Adipocyte (in vitro differentiated cells): Measurements from ENCODE around the gene NDRG4.

Experiments
- DNase-seq: peaks from one replicate; pipeline ENCODE4 v3.0.0-alpha.2; 2015; ENCODE audit warnings: low read depth
- H3K27me3 ChIP-seq: replicated peaks from 2 replicates; pipeline ENCODE4 v1.7.0; 2013; ENCODE audit warnings: mild to moderate bottlenecking, low read length, moderate library complexity; ENCODE audit not compliant: control insufficient read depth, insufficient read depth
- H3K36me3 ChIP-seq: 2 replicates; pipeline ENCODE4 v1.7.0; 2013; ENCODE audit warnings: low read length, mild to moderate bottlenecking, moderate library complexity; ENCODE audit not compliant: control insufficient read depth, insufficient read depth, severe bottlenecking
- H3K4me1 ChIP-seq: 2 replicates; pipeline ENCODE4 v1.7.0; 2013; ENCODE audit warnings: mild to moderate bottlenecking, low read length, moderate library complexity; ENCODE audit not compliant: control insufficient read depth, insufficient read depth
- H3K4me3 ChIP-seq: 2 replicates; pipeline ENCODE4 v1.7.0; 2013; ENCODE audit warnings: mild to moderate bottlenecking, low read length, moderate library complexity
- H3K9ac ChIP-seq: 2 replicates; pipeline ENCODE4 v1.7.0; 2013; ENCODE audit warnings: mild to moderate bottlenecking, low read length, moderate library complexity
- H3K9me3 ChIP-seq: 2 replicates; pipeline ENCODE4 v1.7.0; 2013; ENCODE audit warnings: mild to moderate bottlenecking, low read length, moderate library complexity; ENCODE audit not compliant: control insufficient read depth

NDRG4 gene

GRCh38 chr16:58466396-58466795, 33.5 kb upstream of the NDRG4 start:
- Histone ChIP-seq H3K9ac (no peak overlapping the region), H3K4me1 (no peaks in the 10 kb centered on the region), H3K9me3 (no peaks in the 10 kb centered on the region), H3K4me3 (no peak overlapping the region), H3K27me3 (peaks cover 43% of the 10 kb centered on the region), H3K36me3 (no peaks in the 10 kb centered on the region)
- no peak for DNase-seq

GRCh38 chr16:58467905-58468304, 32.0 kb upstream of the NDRG4 start:
- H3K9ac ChIP-seq, result no peak overlapping the region
- peaks cover 44% of the 10 kb centered on the region for H3K27me3 ChIP-seq
- H3K4me3 ChIP-seq, result no peak overlapping the region
- no peak for DNase-seq
- no peaks in the 10 kb centered on the region for H3K4me1 ChIP-seq
- no peaks in the 10 kb centered on the region for H3K36me3 ChIP-seq
- H3K9me3 ChIP-seq, result no peaks in the 10 kb centered on the region

GRCh38 chr16:58471209-58471975, 28.6 kb upstream of the NDRG4 start:
- Histone ChIP-seq H3K4me3 (no peak overlapping the region), H3K27me3 (peaks cover 43% of the 10 kb centered on the region), H3K36me3 (no peaks in the 10 kb centered on the region), H3K4me1 (no peaks in the 10 kb centered on the region), H3K9me3 (peaks cover 4% of the 10 kb centered on the region), H3K9ac (no peak overlapping the region)
- DNase-seq, result no peak

GRCh38 chr16:58472266-58472665, 27.7 kb upstream of the NDRG4 start:
- H3K9ac ChIP-seq, result no peak overlapping the region
- no peaks in the 10 kb centered on the region for H3K4me1 ChIP-seq
- no peak for DNase-seq
- H3K36me3 ChIP-seq, result no peaks in the 10 kb centered on the region
- H3K9me3 ChIP-seq, result peaks cover 4% of the 10 kb centered on the region
- no peak overlapping the region for H3K4me3 ChIP-seq
- peaks cover 37% of the 10 kb centered on the region for H3K27me3 ChIP-seq

GRCh38 chr16:58472827-58473226, 27.1 kb upstream of the NDRG4 start:
- H3K9ac ChIP-seq, result no peak overlapping the region
- H3K27me3 ChIP-seq, result peaks cover 32% of the 10 kb centered on the region

GRCh38 chr16:58474296-58474695, 25.6 kb upstream of the NDRG4 start:
- no peak for DNase-seq
- H3K9me3 ChIP-seq, result peaks cover 4% of the 10 kb centered on the region
- H3K4me1 ChIP-seq, result no peaks in the 10 kb centered on the region
- no peak overlapping the region for H3K9ac ChIP-seq
- H3K27me3 ChIP-seq, result peaks cover 28% of the 10 kb centered on the region
- no peak overlapping the region for H3K4me3 ChIP-seq
- H3K36me3 ChIP-seq, result no peaks in the 10 kb centered on the region

More at GRCh38 chr16:58472827-58473226, 27.1 kb upstream of the NDRG4 start:
- Histone ChIP-seq H3K4me1 (no peaks in the 10 kb centered on the region), H3K4me3 (no peak overlapping the region), H3K9me3 (peaks cover 4% of the 10 kb centered on the region), H3K36me3 (no peaks in the 10 kb centered on the region)
- no peak for DNase-seq

GRCh38 chr16:58475091-58475619, 24.8 kb upstream of the NDRG4 start:
- Histone ChIP-seq H3K4me3 (no peak overlapping the region), H3K9me3 (peaks cover 4% of the 10 kb centered on the region), H3K36me3 (no peaks in the 10 kb centered on the region), H3K4me1 (no peaks in the 10 kb centered on the region), H3K9ac (no peak overlapping the region), H3K27me3 (peaks cover 24% of the 10 kb centered on the region)
- DNase-seq, result no peak

- Histone ChIP-seq H3K36me3 (no peaks in the 10 kb centered on the region), H3K4me3 (no peak overlapping the region), H3K9me3 (peaks cover 4% of the 10 kb centered on the region), H3K9ac (no peak overlapping the region), H3K4me1 (no peaks in the 10 kb centered on the region), H3K27me3 (peaks cover 24% of the 10 kb centered on the region)
- DNase-seq, result no peak
These were observed 23.2 kb upstream of the NDRG4 start for GRCh38 chr16:58476791-58477190.

GRCh38 chr16:58478427-58478826, 21.5 kb upstream of the NDRG4 start:
- Histone ChIP-seq H3K4me3 (no peak overlapping the region), H3K4me1 (no peaks in the 10 kb centered on the region), H3K36me3 (no peaks in the 10 kb centered on the region), H3K9ac (no peak overlapping the region), H3K9me3 (peaks cover 4% of the 10 kb centered on the region), H3K27me3 (peaks cover 15% of the 10 kb centered on the region)
- DNase-seq, result no peak

GRCh38 chr16:58481226-58481869, 18.6 kb upstream of the NDRG4 start:
- no peak for DNase-seq
- Histone ChIP-seq H3K27me3 (peaks cover 5% of the 10 kb centered on the region), H3K36me3 (no peaks in the 10 kb centered on the region), H3K9ac (no peak overlapping the region), H3K4me3 (no peak overlapping the region), H3K9me3 (no peaks in the 10 kb centered on the region), H3K4me1 (no peaks in the 10 kb centered on the region)

- Histone ChIP-seq H3K27me3 (peaks cover 5% of the 10 kb centered on the region), H3K4me3 (no peak overlapping the region)
- no peak for DNase-seq
These were observed 18.0 kb upstream of the NDRG4 start for GRCh38 chr16:58481931-58482330.

More at GRCh38 chr16:58481931-58482330, 18.0 kb upstream of the NDRG4 start:
- Histone ChIP-seq H3K9me3 (no peaks in the 10 kb centered on the region), H3K36me3 (no peaks in the 10 kb centered on the region), H3K9ac (no peak overlapping the region), H3K4me1 (no peaks in the 10 kb centered on the region)
